ENCODE measurements around the gene STK32C.

DNA sequence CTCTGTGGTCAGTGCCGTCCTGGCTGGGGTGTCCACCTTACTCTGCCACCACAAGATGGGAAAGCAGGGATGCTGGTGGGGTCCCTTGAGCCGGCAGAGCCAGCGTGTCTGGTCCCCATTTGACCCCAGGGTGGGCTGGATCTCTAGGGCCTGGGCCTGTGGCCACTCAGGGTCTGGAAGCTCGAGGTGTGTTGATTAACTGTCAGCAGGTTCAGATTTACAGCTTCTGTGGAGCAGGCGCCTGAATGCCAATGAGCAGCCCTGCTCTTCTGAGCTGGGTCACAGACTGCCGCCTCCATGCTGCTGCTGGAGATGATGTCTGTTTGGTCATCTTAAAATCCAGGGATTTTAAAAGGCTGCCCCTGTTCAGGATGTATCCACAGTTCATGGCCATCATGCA, 132.3 kb downstream of the STK32C start:
- TF ChIP-seq, protein P1, sequence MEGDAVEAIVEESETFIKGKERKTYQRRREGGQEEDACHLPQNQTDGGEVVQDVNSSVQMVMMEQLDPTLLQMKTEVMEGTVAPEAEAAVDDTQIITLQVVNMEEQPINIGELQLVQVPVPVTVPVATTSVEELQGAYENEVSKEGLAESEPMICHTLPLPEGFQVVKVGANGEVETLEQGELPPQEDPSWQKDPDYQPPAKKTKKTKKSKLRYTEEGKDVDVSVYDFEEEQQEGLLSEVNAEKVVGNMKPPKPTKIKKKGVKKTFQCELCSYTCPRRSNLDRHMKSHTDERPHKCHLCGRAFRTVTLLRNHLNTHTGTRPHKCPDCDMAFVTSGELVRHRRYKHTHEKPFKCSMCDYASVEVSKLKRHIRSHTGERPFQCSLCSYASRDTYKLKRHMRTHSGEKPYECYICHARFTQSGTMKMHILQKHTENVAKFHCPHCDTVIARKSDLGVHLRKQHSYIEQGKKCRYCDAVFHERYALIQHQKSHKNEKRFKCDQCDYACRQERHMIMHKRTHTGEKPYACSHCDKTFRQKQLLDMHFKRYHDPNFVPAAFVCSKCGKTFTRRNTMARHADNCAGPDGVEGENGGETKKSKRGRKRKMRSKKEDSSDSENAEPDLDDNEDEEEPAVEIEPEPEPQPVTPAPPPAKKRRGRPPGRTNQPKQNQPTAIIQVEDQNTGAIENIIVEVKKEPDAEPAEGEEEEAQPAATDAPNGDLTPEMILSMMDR (IDR thresholded peaks at IDR 0.05), result no peak
- no peak for TF ChIP-seq POLR2AphosphoS5 (IDR thresholded peaks at IDR 0.05)

Data from suprapubic skin (tissue), 3 donors.